GM18520 (cell line): ENCODE data around the gene COL4A5.

Experiments
- ATAC-seq: cut with Tn5 transposase; IDR thresholded peaks from one replicate; pipeline ENCODE4 v1.9.1; 2021; ENCODE audit not compliant: unreplicated experiment

Gene COL4A5

DNA sequence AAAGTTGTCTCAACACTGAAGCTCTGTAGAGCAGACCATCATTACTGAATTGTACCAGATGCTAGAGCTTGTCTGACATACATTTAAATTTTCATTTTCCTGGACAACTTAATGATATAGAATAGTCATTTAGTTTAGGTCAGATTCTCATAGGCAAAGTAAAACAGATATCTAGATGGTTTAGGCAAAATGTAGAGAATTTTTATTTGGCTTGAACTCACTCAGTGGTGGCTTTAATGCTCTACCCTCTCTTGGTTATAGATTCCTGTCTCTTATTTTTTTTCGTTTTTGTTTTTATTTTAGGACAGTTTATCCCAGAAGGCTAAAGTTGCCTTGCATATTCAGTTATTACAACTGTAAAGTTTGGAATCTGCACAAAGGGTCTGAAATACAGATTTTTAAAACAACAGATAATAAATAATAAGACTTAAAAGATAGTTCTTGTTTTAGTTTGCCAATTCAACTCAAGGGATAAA, 300.7 kb downstream of the COL4A5 start:
- ATAC-seq = no peak
